Body of pancreas (tissue), 4 donors: ENCODE results near the gene CAMK1G. TPM values are rescaled to one million over a fixed set of nuclear protein-coding genes. Genes with fewer than 3 reads are reported as not detected.

Experiments
- ATAC-seq: fragments of 150-250 bp; one replicate; pipeline ENCODE4 v1.9.1; 2016
- DNase-seq, 4 donors: peaks; one replicate each; pipeline ENCODE4 v3.0.0-alpha.2; 2019
- H3K27ac ChIP-seq, 4 donors: fragments of 200-600 bp; sonication (generic); 1 replicate in 3 of 4; 2 replicates in 1 of 4; pipeline versions ENCODE4 v1.5.1 to v1.6.1; 2016 to 2019; ENCODE audit warnings: mild to moderate bottlenecking in 1 of 4, mixed read lengths in 1 of 4, moderate library complexity in 1 of 4
- H3K27me3 ChIP-seq, 2 donors: fragments of 200-600 bp; sonication (generic); one replicate each; pipeline ENCODE4 v1.6.0; 2016; ENCODE audit warnings: mild to moderate bottlenecking in 1 of 2
- H3K36me3 ChIP-seq, 2 donors: fragments of 200-600 bp; sonication (generic); replicated peaks in 1 of 2; 2 replicates each; pipeline ENCODE4 v1.5.1; 2016; ENCODE audit warnings: low read depth in 2 of 2; ENCODE audit not compliant: insufficient read depth in 1 of 2
- H3K4me1 ChIP-seq: fragments of 200-600 bp; sonication (generic); one replicate; pipeline ENCODE4 v1.6.0; 2016
- H3K4me3 ChIP-seq, 2 donors: fragments of 200-600 bp; sonication (generic); 1 replicate in 1 of 2; 2 replicates in 1 of 2; pipeline ENCODE4 v1.5.1; 2016 to 2019
- H3K9me3 ChIP-seq, 3 donors: fragments of 200-600 bp; sonication (generic); 1 replicate in 2 of 3; 2 replicates in 1 of 3; pipeline ENCODE4 v1.5.1; 2016
- CTCF ChIP-seq, 7 experiments: fragments of 450-650 bp in 4 of 7; fragments of 200-600 bp in 3 of 7; sonication (generic) in 3 of 7; IDR thresholded peaks; one replicate each; pipeline ENCODE4 v1.5.1; 2016 to 2019; ENCODE audit warnings: antibody characterized with exemption in 7 of 7
- POLR2A ChIP-seq, 3 donors: fragments of 450-650 bp; IDR thresholded peaks; one replicate each; pipeline ENCODE4 v1.6.1; 2016; ENCODE audit warnings: antibody characterized with exemption in 3 of 3, mild to moderate bottlenecking in 2 of 3
- WGBS, 2 donors: methylation state at CpG; one replicate each; pipeline ENCODE4 v1.1.5; 2017; 5-methylcytosine and 5-hydroxymethylcytosine counted together
- intact Hi-C: fragments of 100-400 bp; cut with DNase I; formaldehyde crosslinking; loops from one replicate; pipeline ENCODE4 v1.15.1; 2023
- total RNA-seq, 2 donors: library from RNA; depleted of rRNA; stranded (reverse); fragments of >200 nt; gene quantifications; one replicate each; pipeline ENCODE4 v1.1.0, GENCODE V29; 2016

Gene CAMK1G
- total RNA-seq, 2 donors from 2014 or later, result 0.33 TPM; not detected in 1

GRCh38 chr1:209589440-209589839 lies 5.9 kb downstream of the CAMK1G start:
- ATAC-seq (no peak), DNase-seq (no peak)
- Histone ChIP-seq H3K9me3 (no peaks in the 10 kb centered on the region), H3K4me3 (no peak overlapping the region), H3K27me3 (peaks cover 0 to 3% of the 10 kb centered on the region in 2 donors), H3K27ac (no peak overlapping the region), H3K4me1 (peaks cover 8% of the 10 kb centered on the region), H3K36me3 (no peaks in the 10 kb centered on the region)
- 90 to 97% methylated on average over 2 of the region's 2 CpGs for WGBS, 2 donors
- no peak for TF ChIP-seq CTCF (IDR thresholded peaks at IDR 0.05)
- TF ChIP-seq POLR2A (IDR thresholded peaks at IDR 0.05), result no peak
- intact Hi-C loops, result no loop called here

DNA sequence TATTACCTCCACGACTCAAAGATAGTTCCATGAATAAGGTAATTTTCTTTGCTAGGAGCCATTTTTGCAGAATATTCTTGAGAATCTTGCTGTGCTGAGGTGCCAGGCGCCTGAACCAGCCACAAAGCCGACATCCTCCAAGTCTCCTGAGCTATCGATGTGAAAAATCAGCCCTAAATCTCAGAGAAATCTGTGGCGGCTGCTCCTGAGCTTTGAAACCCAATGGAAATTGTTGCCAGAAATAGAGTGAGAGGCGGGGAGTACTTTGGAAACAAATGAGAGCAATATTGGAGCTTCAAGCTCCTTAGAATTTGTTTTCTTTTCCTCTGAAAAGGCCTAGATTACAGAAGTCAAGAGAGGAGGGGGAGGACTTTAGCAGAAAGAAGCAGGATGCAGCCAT lies 6.3 kb downstream of the CAMK1G start:
- no peak for ATAC-seq
- H3K27me3 ChIP-seq, result no peaks in the 10 kb centered on the region
- no peak overlapping the region for H3K4me3 ChIP-seq
- no peaks in the 10 kb centered on the region for H3K36me3 ChIP-seq
- TF ChIP-seq POLR2A (IDR thresholded peaks at IDR 0.05), result no peak
- no peak for TF ChIP-seq CTCF (IDR thresholded peaks at IDR 0.05)
- H3K4me1 ChIP-seq, result peaks cover 8% of the 10 kb centered on the region
- DNase-seq, result no peak
- 74 to 79% methylated on average over 6 of the region's 6 CpGs for WGBS, 2 donors
- H3K9me3 ChIP-seq, result no peaks in the 10 kb centered on the region
- intact Hi-C loops, result no loop called here
- H3K27ac ChIP-seq, result no peak overlapping the region

GRCh38 chr1:209590405-209590804 lies 6.9 kb downstream of the CAMK1G start:
- ATAC-seq (no peak), DNase-seq (peak in 1 of 4 donors; percentile 26)
- Histone ChIP-seq H3K4me3 (no peak overlapping the region), H3K4me1 (peaks cover 6% of the 10 kb centered on the region), H3K27ac (no peak overlapping the region), H3K36me3 (no peaks in the 10 kb centered on the region), H3K9me3 (no peaks in the 10 kb centered on the region), H3K27me3 (no peaks in the 10 kb centered on the region)
- intact Hi-C loops, result no loop called here
- 56 to 67% methylated on average over 6 of the region's 6 CpGs for WGBS, 2 donors
- peak in 2 of 7 experiments; percentile 17 to 21 for TF ChIP-seq CTCF (IDR thresholded peaks at IDR 0.05)
- TF ChIP-seq POLR2A (IDR thresholded peaks at IDR 0.05), result no peak

- ATAC-seq (no peak), DNase-seq (no peak)
- intact Hi-C loops, result no loop called here
- H3K4me1 ChIP-seq, result no peaks in the 10 kb centered on the region
- H3K27me3 ChIP-seq, result no peaks in the 10 kb centered on the region
- no peak overlapping the region for H3K27ac ChIP-seq
- H3K9me3 ChIP-seq, result no peaks in the 10 kb centered on the region
- 72 to 75% methylated on average over 2 of the region's 2 CpGs for WGBS, 2 donors
- no peaks in the 10 kb centered on the region for H3K36me3 ChIP-seq
- TF ChIP-seq CTCF (IDR thresholded peaks at IDR 0.05), result no peak
- no peak for TF ChIP-seq POLR2A (IDR thresholded peaks at IDR 0.05)
- no peak overlapping the region for H3K4me3 ChIP-seq
These were observed 10.2 kb downstream of the CAMK1G start for GRCh38 chr1:209593747-209594146.

GRCh38 chr1:209594440-209594839 lies 10.9 kb downstream of the CAMK1G start:
- Histone ChIP-seq H3K27me3 (no peaks in the 10 kb centered on the region), H3K4me3 (no peak overlapping the region), H3K4me1 (no peaks in the 10 kb centered on the region), H3K27ac (no peak overlapping the region), H3K36me3 (no peaks in the 10 kb centered on the region), H3K9me3 (no peaks in the 10 kb centered on the region)
- 55 to 67% methylated on average over 1 of the region's 1 CpG for WGBS, 2 donors
- DNase-seq (no peak), ATAC-seq (no peak)
- intact Hi-C loops, result no loop called here
- no peak for TF ChIP-seq POLR2A (IDR thresholded peaks at IDR 0.05)
- no peak for TF ChIP-seq CTCF (IDR thresholded peaks at IDR 0.05)
